ENCODE measurements around the gene MAJIN. TPM values are rescaled to one million over a fixed set of nuclear protein-coding genes. Genes with fewer than 3 reads are reported as not detected.

Gene MAJIN
- total RNA-seq, 1 donor from 2014 or later = not detected

DNA sequence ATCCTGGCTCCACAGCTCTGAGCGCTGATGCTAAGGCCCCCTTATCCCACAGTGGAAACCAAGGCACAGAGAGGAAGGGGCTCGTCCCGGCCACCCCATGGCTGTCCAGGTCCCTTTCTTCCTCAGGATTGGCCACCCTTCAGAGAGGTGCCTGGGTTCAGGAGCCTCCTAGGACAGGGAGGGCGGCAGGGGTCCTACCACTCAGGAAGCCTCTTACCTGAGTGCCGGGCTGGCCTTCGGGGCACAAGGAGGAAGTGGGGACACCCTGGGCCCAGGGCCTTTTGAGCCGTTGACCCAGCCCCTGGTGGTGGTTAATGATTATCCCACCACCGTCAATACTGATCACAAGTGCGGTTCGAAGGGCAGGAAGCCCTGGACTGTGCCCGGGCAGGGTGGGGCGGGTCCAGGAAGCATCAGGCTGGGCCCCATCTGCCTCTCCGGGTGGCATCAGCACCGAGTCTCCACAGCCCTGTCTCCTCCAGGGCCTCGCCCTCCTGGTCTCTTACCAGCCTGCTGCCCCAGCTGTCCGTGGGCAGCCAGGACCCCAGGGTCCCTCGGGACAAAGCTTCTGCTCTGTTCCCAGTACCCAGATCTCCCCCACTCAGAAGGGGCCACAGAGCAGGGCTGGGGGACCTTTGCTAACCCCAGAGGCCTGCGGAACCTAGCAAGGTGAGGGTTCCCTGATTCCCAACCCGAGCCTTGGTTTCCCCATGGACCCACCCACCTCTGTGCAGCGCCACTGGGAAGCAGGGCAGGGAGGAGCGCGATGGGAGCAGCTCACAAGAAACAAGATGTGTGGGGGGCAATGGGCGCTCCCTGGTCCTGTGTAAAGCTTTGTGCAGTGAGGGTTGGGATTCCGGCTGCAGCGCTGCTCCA is 78.5 kb downstream of the MAJIN start:
- peak overlapping the region; percentile 49 for H3K4me3 Mint-ChIP-seq
- peaks cover 8% of the 10 kb centered on the region for H3K4me1 Mint-ChIP-seq (ENCODE audit: unreplicated experiment)
- TF ChIP-seq, protein P1, sequence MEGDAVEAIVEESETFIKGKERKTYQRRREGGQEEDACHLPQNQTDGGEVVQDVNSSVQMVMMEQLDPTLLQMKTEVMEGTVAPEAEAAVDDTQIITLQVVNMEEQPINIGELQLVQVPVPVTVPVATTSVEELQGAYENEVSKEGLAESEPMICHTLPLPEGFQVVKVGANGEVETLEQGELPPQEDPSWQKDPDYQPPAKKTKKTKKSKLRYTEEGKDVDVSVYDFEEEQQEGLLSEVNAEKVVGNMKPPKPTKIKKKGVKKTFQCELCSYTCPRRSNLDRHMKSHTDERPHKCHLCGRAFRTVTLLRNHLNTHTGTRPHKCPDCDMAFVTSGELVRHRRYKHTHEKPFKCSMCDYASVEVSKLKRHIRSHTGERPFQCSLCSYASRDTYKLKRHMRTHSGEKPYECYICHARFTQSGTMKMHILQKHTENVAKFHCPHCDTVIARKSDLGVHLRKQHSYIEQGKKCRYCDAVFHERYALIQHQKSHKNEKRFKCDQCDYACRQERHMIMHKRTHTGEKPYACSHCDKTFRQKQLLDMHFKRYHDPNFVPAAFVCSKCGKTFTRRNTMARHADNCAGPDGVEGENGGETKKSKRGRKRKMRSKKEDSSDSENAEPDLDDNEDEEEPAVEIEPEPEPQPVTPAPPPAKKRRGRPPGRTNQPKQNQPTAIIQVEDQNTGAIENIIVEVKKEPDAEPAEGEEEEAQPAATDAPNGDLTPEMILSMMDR (conservative IDR thresholded peaks at IDR 0.05) = peak; percentile 27
- no peaks in the 10 kb centered on the region for H3K27me3 Mint-ChIP-seq
- H3K36me3 Mint-ChIP-seq = no peaks in the 10 kb centered on the region
- no peak overlapping the region for H3K27ac Mint-ChIP-seq
- H3K9me3 Mint-ChIP-seq = no peaks in the 10 kb centered on the region
- no peak for DNase-seq (ENCODE audit: extremely low spot score, unreplicated experiment)

DNA sequence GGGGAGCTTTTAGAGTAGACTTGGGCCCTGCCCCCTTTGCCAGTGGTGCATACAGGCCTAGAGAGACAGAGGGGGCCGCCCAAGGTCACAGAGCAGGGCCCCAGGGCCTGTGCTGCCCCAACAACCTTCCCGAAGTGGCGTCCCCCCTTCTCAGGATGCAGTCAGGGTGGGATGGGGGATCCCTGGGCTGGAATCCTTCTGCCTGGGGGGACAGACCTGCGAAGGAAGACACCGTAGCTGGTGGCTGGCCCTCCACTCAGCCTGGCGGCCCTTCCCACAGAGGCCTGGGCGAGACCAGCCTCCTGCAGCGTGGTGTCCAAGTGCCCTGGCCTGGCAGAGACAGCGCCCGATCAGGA is 79.1 kb downstream of the MAJIN start:
- H3K9me3 Mint-ChIP-seq = no peaks in the 10 kb centered on the region

DNA sequence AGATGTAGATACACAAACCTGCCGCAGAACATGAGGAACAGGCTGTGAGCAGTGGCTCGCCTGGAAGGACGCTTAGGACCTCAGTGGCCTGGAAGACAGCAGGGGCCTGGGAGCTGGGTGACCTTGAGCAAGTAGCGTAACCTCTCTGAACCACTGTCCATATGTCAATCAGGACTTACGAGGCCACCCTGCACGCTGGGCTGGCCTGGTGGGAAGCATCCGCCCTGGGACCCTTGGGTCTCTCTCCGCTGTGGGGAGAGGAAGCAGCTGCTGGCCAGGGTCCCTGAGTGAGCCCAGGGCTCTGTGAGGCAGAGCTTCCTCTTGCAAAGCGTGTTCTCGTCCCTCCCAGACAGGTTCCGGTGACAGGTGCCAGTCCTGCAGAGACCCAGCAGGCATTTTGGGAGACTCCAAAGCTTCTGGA is 79.5 kb downstream of the MAJIN start:
- Mint-ChIP-seq H3K4me3 (peak overlapping the region; percentile 80), H3K27ac (peak overlapping the region; percentile 89), H3K9me3 (no peaks in the 10 kb centered on the region)

More for the DNA sequence above, 79.1 kb downstream of the MAJIN start:
- H3K4me1 Mint-ChIP-seq (ENCODE audit: unreplicated experiment) = peaks cover 12% of the 10 kb centered on the region
- H3K27ac Mint-ChIP-seq = no peak overlapping the region
- H3K27me3 Mint-ChIP-seq = no peaks in the 10 kb centered on the region
- DNase-seq (ENCODE audit: extremely low spot score, unreplicated experiment) = no peak
- peak overlapping the region; percentile 49 for H3K4me3 Mint-ChIP-seq
- H3K36me3 Mint-ChIP-seq = no peaks in the 10 kb centered on the region
- TF ChIP-seq, protein P1 (conservative IDR thresholded peaks at IDR 0.05) = no peak

DNA sequence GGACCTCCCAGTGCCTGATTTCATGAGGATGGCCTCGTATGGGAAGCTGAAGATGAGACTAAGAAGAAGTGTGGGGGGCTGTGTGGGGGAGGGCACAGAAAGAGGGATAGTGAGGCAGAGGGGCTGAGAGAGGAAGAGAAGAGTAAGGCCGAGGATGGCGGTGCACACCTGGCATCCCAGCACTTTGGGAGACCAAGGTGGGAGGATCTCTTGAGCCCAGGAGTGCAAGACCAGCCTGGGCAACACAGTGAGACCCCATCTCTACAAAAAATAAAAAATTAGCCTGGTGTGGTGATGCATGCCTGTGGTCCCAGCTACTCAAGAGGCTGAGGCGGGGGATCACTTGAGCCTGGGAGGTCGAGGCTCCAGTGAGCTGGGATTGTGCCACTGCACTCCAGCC is 80.0 kb downstream of the MAJIN start:
- peak overlapping the region; percentile 80 for H3K4me3 Mint-ChIP-seq
- no peaks in the 10 kb centered on the region for H3K9me3 Mint-ChIP-seq
- no peak for DNase-seq (ENCODE audit: extremely low spot score, unreplicated experiment)
- TF ChIP-seq, protein P1 (conservative IDR thresholded peaks at IDR 0.05) = no peak
- H3K4me1 Mint-ChIP-seq (ENCODE audit: unreplicated experiment) = peaks cover 17% of the 10 kb centered on the region
- no peaks in the 10 kb centered on the region for H3K36me3 Mint-ChIP-seq
- no peaks in the 10 kb centered on the region for H3K27me3 Mint-ChIP-seq
- H3K27ac Mint-ChIP-seq = peak overlapping the region; percentile 89

More for the DNA sequence above, 79.5 kb downstream of the MAJIN start:
- Mint-ChIP-seq H3K27me3 (no peaks in the 10 kb centered on the region), H3K36me3 (no peaks in the 10 kb centered on the region), H3K4me1 (ENCODE audit: unreplicated experiment) (peaks cover 14% of the 10 kb centered on the region)
- DNase-seq (ENCODE audit: extremely low spot score, unreplicated experiment) = no peak
- TF ChIP-seq, protein P1 (conservative IDR thresholded peaks at IDR 0.05) = no peak

DNA sequence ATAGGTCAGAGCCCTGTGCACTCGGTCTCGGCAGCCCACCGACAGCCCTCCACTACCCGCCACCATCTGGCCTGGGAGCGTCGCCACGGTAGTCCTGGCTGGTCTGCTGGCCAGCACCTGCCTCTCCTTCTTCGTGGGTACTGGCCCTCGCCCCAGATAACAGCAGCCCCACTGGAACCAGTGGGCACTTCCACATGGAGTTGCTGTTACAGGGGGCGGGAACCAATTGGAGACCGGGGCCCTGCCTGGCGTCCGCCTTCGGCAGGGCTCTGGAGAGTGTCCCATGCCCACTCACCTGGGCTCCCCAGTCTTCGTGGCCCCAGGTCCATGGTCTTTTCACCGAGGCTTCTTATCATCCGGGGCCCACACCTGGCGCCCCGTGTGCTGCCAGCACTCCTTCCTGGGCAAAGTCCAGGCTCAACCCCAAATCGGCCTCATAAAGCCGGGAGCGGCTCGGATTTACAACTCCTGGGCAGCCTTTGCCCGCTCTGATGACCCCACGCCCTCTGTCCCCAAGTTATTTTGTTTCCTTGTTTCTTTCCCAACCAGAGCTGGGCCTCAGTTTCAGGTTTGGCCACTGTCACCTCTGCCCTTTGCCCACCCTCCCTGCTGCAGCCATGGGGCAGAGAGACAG is 80.6 kb downstream of the MAJIN start:
- no peak for DNase-seq (ENCODE audit: extremely low spot score, unreplicated experiment)

More for the DNA sequence above, 80.6 kb downstream of the MAJIN start:
- Mint-ChIP-seq H3K27me3 (no peaks in the 10 kb centered on the region), H3K4me3 (peak overlapping the region; percentile 80), H3K27ac (peak overlapping the region; percentile 89), H3K9me3 (no peaks in the 10 kb centered on the region), H3K4me1 (ENCODE audit: unreplicated experiment) (peaks cover 17% of the 10 kb centered on the region), H3K36me3 (no peaks in the 10 kb centered on the region)
- TF ChIP-seq, protein P1 (conservative IDR thresholded peaks at IDR 0.05) = no peak

All from type B pancreatic cell (in vitro differentiated cells).